HG02623 (cell line): ENCODE results near the gene ZC3H15.
"Not testable (repeated sequence)": the region's sequence is repeated elsewhere in the genome, so short reads cannot be mapped to it uniquely, and the experiment has no call there.

ENCODE experiments used
- ATAC-seq: cut with Tn5 transposase; IDR thresholded peaks from one replicate; pipeline ENCODE4 v1.9.1; 2021; ENCODE audit warnings: moderate library complexity; ENCODE audit not compliant: unreplicated experiment

The ZC3H15 gene

DNA sequence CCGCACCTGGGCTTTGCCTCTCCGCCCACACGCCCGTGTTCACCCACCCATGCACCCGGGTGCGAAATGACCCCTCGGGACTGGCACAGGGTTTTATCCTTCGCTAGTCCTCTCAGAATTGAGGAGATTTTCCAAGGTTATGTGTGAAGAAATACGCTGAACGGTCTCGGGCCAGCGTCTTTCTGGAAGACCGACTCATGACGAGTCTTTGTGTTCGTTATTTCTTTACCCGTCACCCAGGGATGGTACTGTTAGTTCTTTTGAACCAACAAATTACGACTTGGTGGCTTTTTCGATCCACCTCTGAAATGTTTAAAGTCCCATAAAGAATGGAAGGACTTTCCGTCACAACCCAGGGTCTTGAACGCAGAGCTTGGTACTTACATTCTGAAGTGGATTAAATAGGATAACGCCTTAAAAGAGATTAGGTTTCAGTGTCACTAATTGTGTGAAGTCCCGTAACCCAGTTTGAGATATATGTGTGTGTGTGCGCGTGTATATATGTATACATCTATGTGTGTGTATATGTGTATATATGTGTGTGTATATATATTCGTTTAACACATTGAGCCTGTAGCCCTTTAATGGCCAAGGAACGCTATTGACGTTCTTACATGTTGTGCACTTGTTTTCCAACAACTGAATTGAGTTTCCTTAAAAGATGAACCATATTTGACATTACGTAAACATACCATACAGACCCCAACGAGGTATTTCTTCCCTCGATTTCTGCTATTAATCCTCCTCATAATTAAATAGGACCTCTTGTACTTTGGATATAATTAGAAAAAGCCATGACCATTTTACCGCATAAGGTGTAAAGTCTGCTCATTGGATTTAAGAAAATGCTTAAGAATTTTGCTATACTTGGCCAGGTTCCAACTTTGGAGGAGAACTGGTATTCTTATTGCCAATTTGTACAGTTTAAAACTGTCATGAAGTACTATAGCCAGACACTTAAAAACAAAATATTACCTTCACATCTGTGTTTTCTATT lies 889 bp downstream of the ZC3H15 start:
- ATAC-seq, result no peak

DNA sequence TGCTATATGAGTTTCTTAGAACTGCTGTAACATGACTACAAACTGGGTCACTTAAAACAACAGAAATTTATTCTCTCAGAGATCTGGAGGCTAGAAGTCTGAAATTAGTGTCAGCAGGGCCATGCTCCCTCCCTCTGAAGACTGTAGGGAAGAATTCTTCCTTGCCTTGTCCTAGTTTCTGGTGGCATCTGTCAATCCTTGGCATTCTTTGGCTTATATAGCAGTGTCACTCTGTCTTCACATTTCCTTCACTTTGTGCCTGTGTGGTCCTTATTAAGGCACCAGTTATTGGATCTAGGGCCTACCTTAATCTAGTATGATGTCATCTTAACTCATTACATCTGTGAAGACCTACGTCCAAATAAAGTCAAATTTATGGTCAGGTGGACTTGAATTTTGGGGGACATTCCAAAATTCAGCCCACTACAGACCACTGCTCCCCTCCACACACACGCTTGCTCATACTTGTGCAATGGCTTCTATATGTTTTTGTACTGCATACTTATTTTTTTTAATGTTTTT lies 7.6 kb downstream of the ZC3H15 start:
- no peak for ATAC-seq

DNA sequence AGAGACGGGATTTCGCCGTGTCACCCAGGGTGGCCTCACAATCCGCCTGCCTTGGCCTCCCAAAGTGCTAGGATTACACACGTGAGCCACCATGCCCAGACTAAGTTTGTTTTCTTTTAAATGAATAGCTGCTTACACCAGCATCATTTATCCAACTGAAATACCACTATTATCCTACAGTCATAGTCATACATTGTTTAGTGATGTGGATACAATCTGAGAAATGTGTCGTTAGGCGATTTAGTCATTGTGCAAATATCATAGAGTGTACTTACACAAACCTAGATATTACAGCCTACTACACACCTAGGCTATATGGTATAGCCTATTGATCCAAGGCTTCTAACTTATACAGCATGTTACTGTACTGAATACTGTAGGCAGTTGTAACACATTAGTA lies 10.3 kb downstream of the ZC3H15 start:
- ATAC-seq, result no peak

DNA sequence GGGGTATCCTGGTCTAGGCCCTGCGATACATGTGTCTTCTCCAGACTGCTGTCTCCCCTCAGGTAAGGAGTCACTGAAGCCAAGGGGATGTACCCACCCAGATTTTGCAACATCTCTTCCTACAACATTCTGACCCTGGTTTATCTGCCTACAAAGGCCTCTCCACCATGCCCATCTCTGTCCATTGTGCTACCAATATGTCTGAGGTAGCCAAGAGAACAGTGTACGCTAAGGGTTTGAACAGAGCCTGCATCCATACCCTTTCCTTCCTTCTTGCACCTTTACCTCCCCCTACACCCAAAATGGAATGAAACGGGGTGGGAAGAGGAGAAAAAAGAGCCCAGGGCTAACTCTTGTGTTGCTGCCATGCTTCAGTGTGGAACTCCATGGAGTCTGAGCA lies 11.9 kb downstream of the ZC3H15 start:
- no peak for ATAC-seq

DNA sequence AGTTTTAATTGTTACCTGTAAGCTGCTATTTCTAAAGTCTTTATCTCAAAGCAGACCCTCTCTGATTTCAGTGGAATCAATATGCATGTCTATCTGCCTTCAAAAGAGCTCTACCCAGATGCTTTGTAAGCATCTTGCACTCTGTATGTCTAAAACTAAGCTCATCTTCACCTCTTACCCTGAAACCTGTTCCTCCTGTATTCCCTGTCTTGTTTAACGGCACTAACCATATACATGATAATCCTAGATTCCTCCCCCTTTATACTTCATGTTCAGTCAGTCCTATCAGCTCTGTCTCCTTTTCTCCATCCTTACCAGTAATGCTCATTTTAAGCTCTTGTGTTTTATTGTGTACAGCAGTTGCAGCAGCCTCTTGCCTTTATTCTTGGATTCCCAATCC lies 12.8 kb downstream of the ZC3H15 start:
- no peak for ATAC-seq

DNA sequence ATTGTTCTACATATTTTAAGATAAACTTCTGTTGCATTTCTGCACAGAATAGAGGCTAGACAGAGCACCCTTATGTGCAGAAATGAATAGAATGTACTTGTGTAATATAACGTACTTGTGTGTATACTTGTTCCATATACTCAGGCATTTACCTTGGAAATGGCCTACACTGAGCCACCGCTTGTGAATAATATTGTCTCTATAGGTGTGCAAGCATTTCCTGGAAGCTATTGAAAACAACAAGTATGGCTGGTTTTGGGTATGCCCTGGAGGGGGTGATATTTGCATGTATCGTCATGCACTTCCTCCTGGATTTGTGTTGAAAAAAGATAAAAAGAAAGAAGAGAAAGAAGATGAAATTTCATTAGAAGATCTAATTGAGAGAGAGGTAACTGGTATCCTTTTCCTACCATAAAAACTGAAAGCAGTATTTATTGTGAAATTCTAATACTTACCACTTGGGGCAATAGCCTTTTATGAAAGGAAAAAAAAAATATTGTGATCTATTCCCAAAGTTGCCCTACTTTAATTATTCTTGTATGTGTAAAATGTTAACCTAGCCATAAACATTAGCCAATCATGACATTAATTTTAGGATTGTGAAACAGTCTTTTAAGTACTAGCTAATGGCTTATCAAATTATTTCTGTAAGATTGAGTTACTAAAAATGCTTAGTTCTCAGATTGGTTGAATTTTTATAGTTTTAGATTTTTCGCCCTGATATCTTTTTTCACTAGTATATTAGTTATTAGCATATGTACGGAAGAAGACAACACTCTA lies 18.0 kb downstream of the ZC3H15 start:
- peak; percentile 46 for ATAC-seq

DNA sequence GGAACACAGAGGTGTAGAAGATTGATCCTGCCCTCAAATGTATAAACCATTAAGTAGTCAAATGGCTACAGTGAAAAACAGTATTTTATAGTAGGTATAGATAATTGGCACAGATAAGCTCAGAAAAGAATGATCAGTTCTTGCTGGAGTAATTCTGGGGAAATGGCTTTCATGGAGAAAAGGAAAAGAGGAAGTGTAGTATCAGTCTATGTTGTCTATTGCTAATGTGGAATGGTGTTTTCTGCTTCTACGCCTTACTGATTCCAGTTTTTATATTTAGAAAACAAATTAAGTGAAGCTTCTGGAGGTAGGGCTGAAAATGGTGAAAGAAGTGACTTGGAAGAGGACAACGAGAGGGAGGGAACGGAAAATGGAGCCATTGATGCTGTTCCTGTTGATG lies 22.2 kb downstream of the ZC3H15 start:
- no peak for ATAC-seq

DNA sequence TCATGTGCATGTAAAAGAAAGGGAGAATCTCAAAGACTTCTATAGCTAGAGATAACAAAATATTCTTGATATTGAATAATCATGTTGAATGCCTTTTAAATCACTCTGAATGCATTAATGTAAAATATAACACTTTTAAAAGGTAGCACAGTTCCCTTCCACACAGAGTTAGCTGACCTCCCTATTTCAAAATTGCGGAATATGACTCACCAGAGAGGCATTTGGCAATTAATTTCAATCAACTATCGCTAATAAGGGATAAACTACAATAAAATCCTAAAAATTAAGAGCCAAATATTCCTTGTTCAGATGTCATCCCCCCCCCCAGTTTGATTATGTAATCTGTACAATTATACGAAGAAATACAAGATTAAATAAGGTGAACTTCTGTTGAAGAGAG lies 29.3 kb downstream of the ZC3H15 start:
- no peak for ATAC-seq

DNA sequence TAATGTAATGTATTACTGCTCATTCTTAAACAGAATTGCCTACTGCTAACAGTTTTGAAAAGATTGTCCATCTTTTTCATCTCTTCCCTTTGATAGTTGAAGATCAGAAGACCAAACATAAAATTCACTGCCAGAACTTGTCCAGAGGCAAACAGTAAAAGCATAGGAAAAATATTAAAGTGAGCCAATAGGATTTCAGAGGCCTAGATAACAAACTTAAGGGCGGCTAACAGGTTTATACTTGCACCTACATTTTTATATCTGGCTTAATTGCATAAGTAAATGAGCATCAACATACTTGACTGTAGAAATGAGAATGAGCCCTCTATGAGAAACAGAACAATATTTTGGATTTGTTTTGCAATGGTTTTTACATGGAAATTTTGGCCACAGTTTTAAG lies 30.3 kb downstream of the ZC3H15 start:
- no peak for ATAC-seq

DNA sequence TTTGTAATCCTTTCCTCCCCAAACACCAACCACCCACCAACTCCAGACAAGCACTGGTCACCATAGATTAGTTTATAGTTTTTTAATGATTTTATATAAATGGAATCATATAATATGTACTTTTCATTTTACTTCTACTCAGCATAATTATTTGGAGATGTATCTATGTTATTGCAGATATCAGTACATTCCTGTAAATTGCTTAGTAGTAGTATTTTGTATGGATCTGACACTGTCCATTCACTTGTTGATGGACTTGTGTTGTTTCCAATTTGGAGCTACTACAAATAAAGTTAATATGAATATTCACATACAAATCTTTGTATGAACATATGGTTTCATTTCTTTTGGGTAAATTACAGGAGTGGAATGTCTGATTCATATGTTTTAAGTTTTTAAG lies 31.0 kb downstream of the ZC3H15 start:
- no peak for ATAC-seq

DNA sequence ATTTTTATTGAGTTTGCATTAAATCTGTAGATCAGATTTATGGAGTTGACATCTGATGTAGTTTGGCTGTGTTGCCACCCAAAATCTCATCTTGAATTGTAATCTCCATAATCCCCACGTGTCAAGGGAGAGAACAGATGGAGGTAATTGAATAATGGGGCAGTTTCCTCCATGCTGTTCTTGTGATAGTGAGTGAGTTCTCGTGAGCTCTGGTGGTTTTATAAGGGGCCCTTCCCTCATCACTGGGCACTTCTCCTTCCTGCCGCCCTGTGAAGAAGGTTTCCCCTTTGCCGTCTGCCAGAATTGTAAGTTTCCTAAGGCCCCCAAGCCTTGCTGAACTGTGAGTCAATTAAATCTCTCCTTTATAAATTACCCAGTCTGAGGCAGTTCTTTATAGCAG lies 32.2 kb downstream of the ZC3H15 start:
- no peak for ATAC-seq

DNA sequence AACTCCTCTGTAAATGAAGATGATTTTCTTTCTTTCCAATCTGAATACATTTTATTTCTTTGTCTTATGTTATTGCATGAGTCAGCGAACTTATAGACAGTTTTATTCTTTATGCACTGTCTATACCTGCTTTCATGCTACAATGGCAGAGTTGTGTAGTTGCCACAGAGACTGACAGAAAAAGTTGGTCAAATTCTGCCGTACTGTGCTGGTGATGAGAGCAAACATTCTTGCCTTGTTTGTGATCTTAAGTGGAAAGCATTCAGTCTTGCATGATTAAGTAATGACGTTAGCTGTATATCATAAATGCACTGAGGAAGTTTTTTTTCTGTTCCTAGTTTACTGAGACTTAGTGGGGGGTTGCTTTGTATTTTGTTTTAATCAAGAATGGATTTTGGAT lies 32.9 kb downstream of the ZC3H15 start:
- ATAC-seq, result no peak

DNA sequence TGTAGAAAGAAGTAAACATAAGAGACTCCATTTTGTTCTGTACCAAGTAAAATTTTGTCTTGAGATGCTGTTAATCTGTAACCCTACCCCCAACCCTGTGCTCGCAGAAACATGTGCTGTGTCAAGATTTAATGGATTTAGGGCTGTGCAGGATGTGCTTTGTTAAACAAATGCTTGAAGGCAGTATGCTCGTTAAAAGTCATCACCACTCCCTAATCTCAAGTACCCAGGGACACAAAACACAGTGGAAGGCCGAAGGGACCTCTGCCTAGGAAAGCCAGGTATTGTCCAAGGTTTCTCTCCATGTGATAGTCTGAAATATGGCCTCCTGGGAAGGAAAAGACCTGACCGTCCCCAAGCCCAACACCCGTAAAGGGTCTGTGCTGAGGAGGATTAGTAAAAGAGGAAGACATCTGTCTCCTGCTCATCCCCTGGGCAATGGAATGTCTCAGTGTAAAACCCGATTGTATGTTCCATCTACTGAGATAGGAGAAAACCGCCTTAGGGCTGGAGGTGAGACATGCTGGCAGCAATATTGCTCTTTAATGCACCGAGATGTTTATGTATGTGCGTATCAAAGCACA lies 35.6 kb downstream of the ZC3H15 start:
- not testable (repeated sequence) for ATAC-seq

DNA sequence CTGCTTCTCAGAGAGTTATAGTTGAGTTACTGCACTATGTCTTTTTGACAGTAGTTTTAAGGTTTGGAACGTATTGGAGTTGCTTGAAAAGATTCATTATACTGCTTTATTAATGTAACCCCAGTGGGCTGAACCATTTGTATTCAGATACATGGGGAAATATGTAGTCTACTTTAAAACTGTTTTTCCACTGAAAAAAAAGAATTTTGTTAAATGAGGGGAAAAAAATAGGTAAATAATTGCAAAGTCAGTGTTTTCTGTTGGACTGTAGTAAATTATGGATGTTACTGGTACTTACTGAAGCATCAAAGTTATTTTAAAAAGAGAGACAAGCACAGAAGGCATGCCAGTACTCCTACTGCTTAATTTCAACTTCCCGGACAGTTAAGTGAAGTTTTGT lies 36.4 kb downstream of the ZC3H15 start:
- no peak for ATAC-seq

DNA sequence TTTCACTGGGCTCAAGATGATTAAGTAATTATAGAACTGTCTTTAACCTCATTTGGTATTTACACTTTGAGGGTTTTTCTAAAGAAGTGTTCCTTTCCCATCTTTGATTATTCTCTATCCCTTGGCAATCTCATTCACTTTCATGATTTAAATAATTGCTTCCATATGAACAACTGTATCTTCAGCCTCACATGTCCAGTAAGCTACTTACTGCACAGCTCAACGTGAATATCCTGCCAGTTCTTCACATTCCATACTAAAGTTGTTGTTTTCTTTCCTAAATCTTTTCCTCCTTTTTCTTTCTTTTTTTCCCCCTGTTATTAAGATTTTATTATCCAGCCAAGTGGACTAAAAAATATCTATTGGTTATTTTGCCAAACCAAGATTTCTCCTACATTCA lies 37.7 kb downstream of the ZC3H15 start:
- no peak for ATAC-seq

DNA sequence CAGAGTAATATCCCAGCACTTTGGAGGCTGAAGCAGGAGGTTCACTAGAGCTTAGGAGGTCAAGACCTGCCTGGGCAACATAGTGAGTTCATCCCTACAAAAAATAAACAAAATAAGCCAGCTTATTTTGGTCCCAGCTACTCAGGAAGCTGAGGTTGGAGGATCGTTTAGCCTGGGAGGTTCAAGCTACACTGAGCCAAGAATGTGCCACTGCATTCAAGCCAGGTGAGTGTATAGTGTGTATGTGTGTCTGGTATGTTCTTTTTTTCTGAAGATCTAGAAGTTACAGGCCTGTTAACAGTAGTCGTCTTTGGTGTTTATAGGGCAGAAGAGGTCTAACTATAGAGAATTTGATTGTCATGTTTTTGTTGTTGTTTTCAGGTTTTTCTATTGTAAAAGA lies 40.2 kb downstream of the ZC3H15 start:
- ATAC-seq, result no peak

DNA sequence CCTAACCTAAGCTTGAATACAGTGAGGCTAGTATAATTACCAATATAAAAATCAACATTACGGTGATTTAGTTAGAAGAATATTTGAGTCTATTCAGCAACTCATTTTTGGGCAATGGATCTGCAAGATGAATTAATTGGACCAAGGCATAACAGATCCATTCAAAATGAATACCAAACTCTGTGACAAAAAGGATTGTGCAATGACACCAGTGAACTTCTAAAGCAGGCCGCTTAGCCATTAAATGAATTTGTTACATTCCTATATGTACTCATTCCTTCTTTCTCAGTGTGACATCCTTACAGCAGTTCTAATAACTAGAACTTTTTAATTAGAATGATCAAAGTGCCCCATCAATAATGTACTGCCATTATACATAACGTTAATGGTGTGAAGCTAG lies 44.3 kb downstream of the ZC3H15 start:
- no peak for ATAC-seq

DNA sequence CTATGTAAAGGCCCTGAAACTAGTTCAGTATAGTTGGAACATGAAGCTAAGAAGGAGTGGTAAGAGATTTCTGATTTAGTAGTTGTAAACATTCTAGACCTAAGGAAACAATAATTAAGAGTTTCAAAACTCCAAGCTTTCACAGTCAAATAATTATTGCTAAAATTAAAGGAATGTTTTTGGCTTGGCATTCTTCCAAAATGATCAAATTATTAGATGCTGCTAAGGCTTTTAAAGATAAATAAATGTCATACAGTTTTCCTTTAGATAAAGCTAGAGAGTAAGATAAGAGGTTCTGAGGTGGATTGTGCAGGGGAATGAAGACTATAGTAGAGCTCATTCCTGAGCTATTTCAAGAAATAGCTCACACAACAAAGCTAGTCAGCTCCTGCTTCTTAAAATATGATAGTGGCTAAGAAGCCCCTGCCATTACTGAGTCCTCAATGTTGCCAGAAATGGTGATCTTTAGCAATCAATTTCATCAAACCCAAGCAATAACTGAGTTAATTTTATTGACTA lies 45.3 kb downstream of the ZC3H15 start:
- ATAC-seq, result no peak

DNA sequence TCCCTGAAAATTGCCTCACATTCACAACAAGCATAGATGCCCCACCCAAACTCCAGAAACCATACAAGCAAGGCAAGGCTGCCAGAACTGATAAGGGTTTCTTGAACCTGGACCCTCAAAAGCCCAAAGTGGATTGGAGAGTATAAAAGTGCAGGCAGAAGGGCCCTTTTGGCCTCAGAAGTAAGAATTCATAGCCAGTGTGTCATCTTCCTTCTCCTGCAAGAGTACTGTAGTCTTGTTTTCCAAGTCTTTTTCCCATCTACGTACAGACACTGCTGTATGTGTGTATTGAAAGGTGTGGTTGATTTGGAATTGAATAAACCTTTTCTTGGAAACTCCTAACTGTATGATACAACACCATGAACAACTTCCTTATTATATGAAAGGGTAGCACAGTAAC lies 46.8 kb downstream of the ZC3H15 start:
- ATAC-seq, result no peak

DNA sequence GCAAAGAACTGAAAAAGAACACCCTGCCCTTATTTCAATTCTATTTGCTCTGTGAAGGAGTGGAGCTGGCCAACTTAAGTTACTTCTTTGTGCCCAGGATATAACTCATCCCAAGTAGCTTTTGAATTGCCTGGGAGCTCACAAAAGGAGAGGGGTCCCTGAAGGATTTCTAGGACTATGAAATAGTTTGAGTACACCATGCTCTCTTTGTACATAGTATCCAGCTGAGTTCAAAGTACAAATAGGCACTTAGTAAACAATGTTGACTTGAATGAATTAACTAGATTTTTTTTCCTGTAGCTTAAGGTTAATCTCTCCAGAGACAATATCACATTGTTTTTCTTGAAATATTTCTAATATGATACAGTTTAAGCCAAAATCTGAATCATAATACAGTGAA lies 47.7 kb downstream of the ZC3H15 start:
- no peak for ATAC-seq

DNA sequence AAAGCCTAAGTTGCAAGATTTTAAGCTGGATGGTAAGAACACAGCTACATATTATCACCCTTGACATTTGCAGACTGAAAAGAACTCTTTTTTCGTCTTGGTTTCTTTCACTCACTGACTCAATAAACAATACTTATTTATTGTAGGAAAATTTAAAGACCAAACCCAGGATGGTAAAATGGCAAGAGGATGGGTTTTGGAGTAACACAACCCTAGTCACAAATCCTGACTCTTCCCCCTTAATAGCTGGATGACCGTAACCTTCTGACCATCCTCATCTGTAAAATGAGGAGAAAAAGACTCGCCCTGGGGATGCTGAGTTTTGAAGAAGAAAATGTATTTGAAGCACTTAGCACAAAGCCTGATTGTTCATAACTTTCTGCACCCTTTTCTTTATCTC lies 48.3 kb downstream of the ZC3H15 start:
- ATAC-seq, result no peak
